Trophoblast cell (in vitro differentiated cells and primary cell): ENCODE data around the gene RBM26.
A peak's percentile ranks its signal among the peaks of the same experiment; 100 is the strongest.

Experiments
- DNase-seq, 2 donors: peaks; one replicate each; pipeline ENCODE4 v3.0.0-alpha.2; 2016
- H2AFZ ChIP-seq: 2 replicates; pipeline ENCODE4 v1.6.1; 2013; ENCODE audit warnings: low read length, moderate library complexity, mild to moderate bottlenecking; ENCODE audit not compliant: insufficient read depth, poor library complexity
- H2AK5ac ChIP-seq: 2 replicates; pipeline ENCODE4 v1.6.1; 2013; ENCODE audit warnings: mild to moderate bottlenecking, low read length
- H2BK120ac ChIP-seq: 2 replicates; pipeline ENCODE4 v1.6.1; 2013; ENCODE audit warnings: low read length, mild to moderate bottlenecking, moderate library complexity; ENCODE audit not compliant: insufficient read depth, poor library complexity
- H2BK12ac ChIP-seq: 2 replicates; pipeline ENCODE4 v1.6.1; 2013; ENCODE audit warnings: mild to moderate bottlenecking, low read length, moderate library complexity
- H2BK5ac ChIP-seq: 2 replicates; pipeline ENCODE4 v1.6.1; 2013; ENCODE audit warnings: low read length, low read depth, moderate library complexity, mild to moderate bottlenecking; ENCODE audit not compliant: poor library complexity
- H3K14ac ChIP-seq: 2 replicates; pipeline ENCODE4 v1.6.1; 2013; ENCODE audit warnings: mild to moderate bottlenecking, low read length
- H3K18ac ChIP-seq: 2 replicates; pipeline ENCODE4 v1.6.1; 2013; ENCODE audit warnings: mild to moderate bottlenecking, low read length
- H3K23ac ChIP-seq: 2 replicates; pipeline ENCODE4 v1.6.1; 2013; ENCODE audit warnings: low read length
- H3K27ac ChIP-seq: 2 replicates; pipeline ENCODE4 v1.5.1; 2013; ENCODE audit warnings: low read depth, mild to moderate bottlenecking, inconsistent platforms, low read length, moderate library complexity
- H3K27me3 ChIP-seq: 2 replicates; pipeline ENCODE4 v1.6.1; 2013; ENCODE audit warnings: inconsistent platforms, mild to moderate bottlenecking, low read length, moderate library complexity; ENCODE audit not compliant: insufficient read depth
- H3K36me3 ChIP-seq, 2 experiments: 1 replicate in 1 of 2; 2 replicates in 1 of 2; pipeline ENCODE4 v1.6.1; 2013; ENCODE audit warnings: low read length in 2 of 2, mild to moderate bottlenecking in 2 of 2, moderate library complexity in 1 of 2; ENCODE audit not compliant: insufficient read depth in 2 of 2, control insufficient read depth in 1 of 2
- H3K4ac ChIP-seq: 2 replicates; pipeline ENCODE4 v1.6.1; 2013; ENCODE audit warnings: low read depth, mild to moderate bottlenecking, low read length, moderate library complexity
- H3K4me1 ChIP-seq, 2 experiments: 1 replicate in 1 of 2; 2 replicates in 1 of 2; pipeline ENCODE4 v1.6.1; 2013; ENCODE audit warnings: low read length in 2 of 2, mild to moderate bottlenecking in 2 of 2, moderate library complexity in 1 of 2; ENCODE audit not compliant: insufficient read depth in 2 of 2, control insufficient read depth in 1 of 2
- H3K4me2 ChIP-seq: 2 replicates; pipeline ENCODE4 v1.6.1; 2013; ENCODE audit warnings: inconsistent platforms, mild to moderate bottlenecking, low read length, moderate library complexity
- H3K4me3 ChIP-seq: 2 replicates; pipeline ENCODE4 v1.5.1; 2013; ENCODE audit warnings: mild to moderate bottlenecking, low read depth, low read length, inconsistent platforms
- H3K79me1 ChIP-seq: one replicate; pipeline ENCODE4 v1.6.1; 2013; ENCODE audit warnings: low read length
- H3K79me2 ChIP-seq: 2 replicates; pipeline ENCODE4 v1.6.1; 2013; ENCODE audit warnings: low read length, mild to moderate bottlenecking; ENCODE audit not compliant: control insufficient read depth, insufficient read depth, poor library complexity
- H3K9ac ChIP-seq: 2 replicates; pipeline ENCODE4 v1.6.1; 2013; ENCODE audit warnings: mild to moderate bottlenecking, low read length
- H3K9me3 ChIP-seq: 2 replicates; pipeline ENCODE4 v1.6.1; 2013; ENCODE audit warnings: low read depth, mild to moderate bottlenecking, control low read depth, inconsistent platforms, low read length; ENCODE audit not compliant: insufficient read depth
- H4K12ac ChIP-seq: 2 replicates; pipeline ENCODE4 v1.6.1; 2013; ENCODE audit warnings: low read depth, mild to moderate bottlenecking, low read length, moderate library complexity
- H4K8ac ChIP-seq: 2 replicates; pipeline ENCODE4 v1.6.1; 2013; ENCODE audit warnings: low read depth, mild to moderate bottlenecking, low read length, moderate library complexity
- H4K91ac ChIP-seq: one replicate; pipeline ENCODE4 v1.6.1; 2013; ENCODE audit warnings: low read depth, mild to moderate bottlenecking, low read length, moderate library complexity
- WGBS: extraction: QIAGEN DNeasy Blood & Tissue Kit; methylation state at CpG from one replicate; pipeline ENCODE4 v1.1.7; 2013; ENCODE audit warnings: missing lambda C conversion rate; ENCODE audit not compliant: insufficient read length, insufficient coverage; ENCODE audit errors: extremely low coverage; 5-methylcytosine and 5-hydroxymethylcytosine counted together

Gene RBM26

DNA sequence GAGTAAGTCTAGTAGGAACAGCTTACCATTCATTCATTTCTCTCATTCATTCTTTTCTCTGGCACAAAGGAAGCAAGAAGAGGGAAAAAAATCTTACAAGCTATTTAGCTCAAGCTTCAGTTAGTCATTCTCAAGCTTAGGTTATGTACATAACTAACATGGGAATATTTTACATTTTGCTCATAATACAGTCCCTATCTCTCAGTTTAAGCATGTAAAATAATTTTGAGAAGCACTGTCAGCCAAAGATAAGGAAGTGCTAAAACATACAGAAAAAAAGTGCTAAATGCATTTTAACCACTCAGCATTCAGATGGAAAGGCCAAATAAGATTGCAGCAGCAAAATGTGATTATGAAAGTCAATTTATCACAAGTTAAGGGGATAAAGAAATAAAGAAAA lies 7.9 kb downstream of the RBM26 start:
- H3K9me3 ChIP-seq: peaks cover 3% of the 10 kb centered on the region
- DNase-seq: no peak
- H3K23ac ChIP-seq: no peak overlapping the region
- H3K9ac ChIP-seq: no peak overlapping the region
- H3K36me3 ChIP-seq: peaks cover 6 to 7% of the 10 kb centered on the region in 2 experiments
- no peak overlapping the region for H2AK5ac ChIP-seq
- H4K12ac ChIP-seq: no peak overlapping the region
- no peak overlapping the region for H4K91ac ChIP-seq
- H3K4me3 ChIP-seq: no peak overlapping the region
- peaks cover 6 to 10% of the 10 kb centered on the region in 2 experiments for H3K4me1 ChIP-seq
- no peak overlapping the region for H3K14ac ChIP-seq
- H2AFZ ChIP-seq: no peak overlapping the region
- no peaks in the 10 kb centered on the region for H3K79me2 ChIP-seq
- no peak overlapping the region for H4K8ac ChIP-seq
- no peaks in the 10 kb centered on the region for H3K27me3 ChIP-seq
- no peak overlapping the region for H3K27ac ChIP-seq
- H2BK120ac ChIP-seq: no peak overlapping the region
- no peak overlapping the region for H3K4me2 ChIP-seq
- H2BK12ac ChIP-seq: no peak overlapping the region
- no peak overlapping the region for H2BK5ac ChIP-seq
- H3K79me1 ChIP-seq: no peaks in the 10 kb centered on the region
- H3K18ac ChIP-seq: no peak overlapping the region
- no peak overlapping the region for H3K4ac ChIP-seq

DNA sequence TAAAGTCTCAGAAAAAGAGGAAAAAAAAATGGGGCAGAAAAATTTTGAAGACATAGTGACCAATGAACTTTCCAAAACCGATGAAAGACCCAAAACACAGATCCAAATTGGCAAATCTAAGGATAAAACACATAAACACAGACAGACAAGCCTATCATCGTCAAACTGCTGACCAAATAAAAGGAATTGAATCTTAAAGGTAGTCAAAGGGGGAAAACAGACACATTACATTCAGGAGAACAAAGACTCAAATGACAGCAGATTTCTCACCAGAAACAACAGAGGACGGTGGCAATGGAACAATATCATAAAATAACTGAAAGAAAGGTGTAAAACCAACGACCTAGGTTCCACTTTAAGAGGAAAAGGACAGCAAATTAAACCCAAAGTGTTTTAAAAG lies 10.2 kb downstream of the RBM26 start:
- Histone ChIP-seq H3K27ac (no peak overlapping the region), H3K9ac (no peak overlapping the region), H2BK120ac (no peak overlapping the region), H2AFZ (no peak overlapping the region), H4K91ac (no peak overlapping the region), H4K12ac (no peak overlapping the region), H3K4me3 (no peak overlapping the region), H3K18ac (no peak overlapping the region), H3K4me2 (no peak overlapping the region), H4K8ac (no peak overlapping the region), H2BK5ac (no peak overlapping the region), H3K27me3 (no peaks in the 10 kb centered on the region), H3K79me2 (no peaks in the 10 kb centered on the region), H3K9me3 (peaks cover 3% of the 10 kb centered on the region), H3K79me1 (no peaks in the 10 kb centered on the region), H3K4me1 (peaks cover 6 to 14% of the 10 kb centered on the region in 2 experiments), H3K4ac (no peak overlapping the region), H3K23ac (no peak overlapping the region), H2BK12ac (no peak overlapping the region), H3K14ac (no peak overlapping the region), H2AK5ac (no peak overlapping the region), H3K36me3 (peaks cover 6 to 7% of the 10 kb centered on the region in 2 experiments)
- WGBS: no CpG with 5 or more reads among the region's 4 CpGs
- no peak for DNase-seq

DNA sequence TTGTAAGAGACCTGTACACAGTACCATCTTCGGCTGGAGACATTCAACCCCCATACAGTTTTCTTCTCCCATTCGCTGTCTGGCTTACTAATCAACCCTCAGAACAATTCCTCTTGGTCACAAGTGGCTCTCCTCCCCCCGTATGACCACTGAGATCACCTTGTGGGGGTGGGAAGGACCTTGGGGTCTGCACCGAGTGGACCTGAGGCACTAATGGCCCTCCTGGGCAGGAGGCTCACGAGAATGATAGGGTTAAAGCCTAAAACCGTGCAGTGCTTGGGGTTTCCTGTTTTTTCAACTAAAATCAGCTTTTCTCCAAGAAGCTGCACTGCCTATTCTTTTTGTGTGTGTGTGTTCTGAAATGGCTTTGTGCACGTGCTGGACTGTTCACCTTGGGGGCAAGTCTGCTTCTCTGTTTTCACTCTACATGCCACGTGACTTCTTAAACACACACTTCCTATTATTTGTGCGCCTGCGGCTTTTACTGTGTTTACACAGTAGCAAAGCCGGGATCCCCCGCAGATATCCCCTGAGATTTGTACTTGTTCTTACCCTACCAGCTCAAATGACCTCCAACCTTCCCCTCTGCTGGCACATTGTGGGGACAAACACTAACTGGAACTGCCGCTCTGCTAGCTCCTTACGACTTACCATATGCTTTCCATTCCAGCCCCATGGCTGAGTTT lies 12.3 kb downstream of the RBM26 start:
- H3K79me1 ChIP-seq: no peaks in the 10 kb centered on the region
- H3K14ac ChIP-seq: no peak overlapping the region
- H3K18ac ChIP-seq: no peak overlapping the region
- H3K4ac ChIP-seq: no peak overlapping the region
- no peak overlapping the region for H2BK5ac ChIP-seq
- no peak overlapping the region for H3K9ac ChIP-seq
- peaks cover 6 to 7% of the 10 kb centered on the region in 2 experiments for H3K36me3 ChIP-seq
- WGBS: no CpG with 5 or more reads among the region's 14 CpGs
- peak overlapping the region; percentile 25 for H3K4me2 ChIP-seq
- no peaks in the 10 kb centered on the region for H3K27me3 ChIP-seq
- H2AK5ac ChIP-seq: no peak overlapping the region
- H2BK120ac ChIP-seq: no peak overlapping the region
- no peak overlapping the region for H2AFZ ChIP-seq
- peaks cover 3% of the 10 kb centered on the region for H3K9me3 ChIP-seq
- H4K8ac ChIP-seq: no peak overlapping the region
- no peak overlapping the region for H3K27ac ChIP-seq
- no peak overlapping the region for H4K12ac ChIP-seq
- peaks cover 6 to 14% of the 10 kb centered on the region in 2 experiments for H3K4me1 ChIP-seq
- no peak overlapping the region for H3K23ac ChIP-seq
- H3K79me2 ChIP-seq: no peaks in the 10 kb centered on the region
- H3K4me3 ChIP-seq: no peak overlapping the region
- no peak overlapping the region for H4K91ac ChIP-seq
- no peak overlapping the region for H2BK12ac ChIP-seq
- peak; percentile 14 to 32 for DNase-seq

DNA sequence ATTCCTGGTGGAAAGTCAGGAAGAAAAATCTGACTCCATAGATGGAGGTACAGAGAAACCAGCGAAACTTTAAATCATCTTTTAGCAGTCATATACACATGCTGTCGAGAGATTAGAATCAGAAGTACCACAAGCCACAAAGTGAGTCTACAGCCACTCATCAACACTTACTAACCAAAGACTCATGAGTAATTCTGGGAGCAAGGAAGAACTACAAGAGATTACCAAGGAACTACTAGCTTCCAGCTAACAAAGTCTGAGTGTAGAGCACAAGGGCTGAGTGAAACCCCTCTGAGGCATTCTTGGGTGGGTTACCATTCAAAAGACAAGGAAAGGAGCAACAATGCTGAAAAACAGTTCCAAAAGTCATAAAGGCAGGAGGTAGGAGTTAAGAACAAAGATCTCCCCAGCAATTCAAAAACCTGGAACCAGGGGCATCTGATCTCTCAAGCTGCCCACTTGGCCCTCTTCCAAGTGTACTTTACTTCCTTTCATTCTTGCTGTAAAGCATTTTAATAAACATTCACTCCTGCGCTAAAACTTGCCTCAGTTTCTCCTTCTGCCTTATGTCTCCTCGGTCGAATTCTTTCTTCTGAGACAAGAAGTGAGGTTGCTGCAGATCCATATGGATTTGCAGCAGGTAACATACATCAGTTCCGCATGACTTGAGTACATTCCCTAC lies 13.0 kb downstream of the RBM26 start:
- Histone ChIP-seq H3K27ac (no peak overlapping the region), H3K27me3 (no peaks in the 10 kb centered on the region), H2BK12ac (no peak overlapping the region), H3K4me1 (peaks cover 6 to 14% of the 10 kb centered on the region in 2 experiments), H3K4ac (no peak overlapping the region), H3K9me3 (peaks cover 3% of the 10 kb centered on the region), H2BK120ac (no peak overlapping the region), H3K23ac (no peak overlapping the region), H3K4me3 (no peak overlapping the region), H2AK5ac (no peak overlapping the region), H4K8ac (no peak overlapping the region), H3K9ac (no peak overlapping the region), H3K36me3 (peaks cover 7 to 8% of the 10 kb centered on the region in 2 experiments), H4K12ac (no peak overlapping the region), H4K91ac (no peak overlapping the region), H2BK5ac (no peak overlapping the region), H3K79me2 (peaks cover 2% of the 10 kb centered on the region), H2AFZ (no peak overlapping the region), H3K79me1 (no peaks in the 10 kb centered on the region), H3K14ac (no peak overlapping the region), H3K4me2 (no peak overlapping the region), H3K18ac (no peak overlapping the region)
- no CpG with 5 or more reads among the region's 6 CpGs for WGBS
- no peak for DNase-seq
